ENCODE results near the gene MAFB.

- TF ChIP-seq CTCF (optimal IDR thresholded peaks at IDR 0.05 in 1 of 3, IDR thresholded peaks at IDR 0.05 in 1 of 3, conservative IDR thresholded peaks at IDR 0.05 in 1 of 3; ENCODE audit: extremely low read depth in 1 of 3, insufficient read depth in 2 of 3, low read length in 3 of 3), result no peak
- TF ChIP-seq EZH2 (IDR thresholded peaks at IDR 0.05; ENCODE audit: low read length), result no peak
These were observed 31.1 kb upstream of the MAFB start for GRCh38 chr20:40720099-40720498.
